WTC11 (cell line): ENCODE data around the gene STARD13.

Experiments
- CREB1 ChIP-seq: sonication (generic); formaldehyde crosslinking; IDR thresholded peaks from 2 replicates; pipeline ENCODE4 v1.8.0; 2023; ENCODE audit warnings: mild to moderate bottlenecking, missing genetic modification reagents
- CTCF ChIP-seq: fragments of 200-600 bp; IDR thresholded peaks from 2 replicates; pipeline ENCODE4 v1.8.0; 2022; ENCODE audit warnings: antibody characterized with exemption
- FOXK1 ChIP-seq: sonication (generic); formaldehyde crosslinking; IDR thresholded peaks from 2 replicates; pipeline ENCODE4 v1.8.0; 2022; ENCODE audit warnings: mild to moderate bottlenecking, moderate library complexity, missing genetic modification reagents
- GABPB1 ChIP-seq: sonication (generic); formaldehyde crosslinking; IDR thresholded peaks from 2 replicates; pipeline ENCODE4 v1.8.1; 2023; ENCODE audit warnings: mild to moderate bottlenecking, missing genetic modification reagents
- JUN ChIP-seq: sonication (generic); formaldehyde crosslinking; IDR thresholded peaks from 2 replicates; pipeline ENCODE4 v1.8.0; 2023; ENCODE audit warnings: mild to moderate bottlenecking, missing genetic modification reagents
- MAX ChIP-seq: sonication (generic); formaldehyde crosslinking; IDR thresholded peaks from 2 replicates; pipeline ENCODE4 v1.8.0; 2022; ENCODE audit warnings: mild to moderate bottlenecking, missing genetic modification reagents
- MLX ChIP-seq: sonication (generic); formaldehyde crosslinking; IDR thresholded peaks from 2 replicates; pipeline ENCODE4 v1.8.1; 2023; ENCODE audit warnings: mild to moderate bottlenecking, missing genetic modification reagents, moderate library complexity
- NFYB ChIP-seq: sonication (generic); formaldehyde crosslinking; conservative IDR thresholded peaks from 2 replicates; pipeline ENCODE4 v1.8.0; 2022; ENCODE audit warnings: low read depth, missing genetic modification reagents
- NR2C2 ChIP-seq: sonication (generic); formaldehyde crosslinking; IDR thresholded peaks from 2 replicates; pipeline ENCODE4 v1.8.0; 2022; ENCODE audit warnings: mild to moderate bottlenecking, missing genetic modification reagents
- TP53 ChIP-seq: sonication (generic); formaldehyde crosslinking; IDR thresholded peaks from 2 replicates; pipeline ENCODE4 v1.8.1; 2023; ENCODE audit warnings: mild to moderate bottlenecking, missing genetic modification reagents
- ZBTB21 ChIP-seq: sonication (generic); formaldehyde crosslinking; IDR thresholded peaks from 2 replicates; pipeline ENCODE4 v1.8.1; 2023; ENCODE audit warnings: mild to moderate bottlenecking, missing genetic modification reagents, borderline replicate concordance
- ZBTB43 ChIP-seq: sonication (generic); formaldehyde crosslinking; IDR thresholded peaks from 2 replicates; pipeline ENCODE4 v1.8.1; 2023; ENCODE audit warnings: mild to moderate bottlenecking, missing genetic modification reagents
- ZNF219 ChIP-seq: sonication (generic); formaldehyde crosslinking; IDR thresholded peaks from 2 replicates; pipeline ENCODE4 v1.8.0; 2023; ENCODE audit warnings: missing genetic modification reagents, mild to moderate bottlenecking, borderline replicate concordance

GRCh38 chr13:33219926-33220325 is 65.6 kb downstream of the STARD13 start:
- no peak for TF ChIP-seq CTCF
- no peak for TF ChIP-seq FOXK1 (CRISPR knock-in tag)
- TF ChIP-seq CREB1 (CRISPR knock-in tag) = no peak
- no peak for TF ChIP-seq ZBTB21 (CRISPR knock-in tag)
- no peak for TF ChIP-seq MLX (CRISPR knock-in tag)
- no peak for TF ChIP-seq ZNF219 (CRISPR knock-in tag)
- TF ChIP-seq NR2C2 (CRISPR knock-in tag) = no peak
- no peak for TF ChIP-seq GABPB1 (CRISPR knock-in tag)
- no peak for TF ChIP-seq TP53 (CRISPR knock-in tag)
- TF ChIP-seq ZBTB43 (CRISPR knock-in tag) = no peak
- TF ChIP-seq JUN (CRISPR knock-in tag) = no peak
- TF ChIP-seq MAX = no peak
- TF ChIP-seq NFYB = no peak
